Mesendoderm (in vitro differentiated cells): ENCODE measurements around the gene ARHGAP10.

ENCODE experiments used
- DNase-seq: peaks from one replicate; pipeline ENCODE4 v3.0.0; 2013
- H2AK5ac ChIP-seq: 2 replicates; pipeline ENCODE4 v1.6.1; 2013; ENCODE audit warnings: low read length, inconsistent platforms
- H2BK120ac ChIP-seq: 2 replicates; pipeline ENCODE4 v1.6.1; 2013; ENCODE audit warnings: low read depth, mild to moderate bottlenecking, low read length, moderate library complexity, mixed read lengths
- H2BK15ac ChIP-seq: replicated peaks from 2 replicates; pipeline ENCODE4 v1.6.1; 2013; ENCODE audit warnings: low read depth, mild to moderate bottlenecking, moderate library complexity
- H2BK5ac ChIP-seq: 2 replicates; pipeline ENCODE4 v1.6.1; 2013; ENCODE audit warnings: low read length, inconsistent platforms
- H3K18ac ChIP-seq: 2 replicates; pipeline ENCODE4 v1.6.1; 2013; ENCODE audit warnings: mild to moderate bottlenecking, low read length, mixed read lengths
- H3K23ac ChIP-seq: one replicate; pipeline ENCODE4 v1.6.1; 2013; ENCODE audit warnings: low read length
- H3K27ac ChIP-seq: 2 replicates; pipeline ENCODE4 v1.5.1; 2013; ENCODE audit warnings: low read depth, mild to moderate bottlenecking, inconsistent platforms, low read length, moderate library complexity
- H3K27me3 ChIP-seq: 2 replicates; pipeline ENCODE4 v1.6.1; 2013; ENCODE audit warnings: low read length, control low read depth, mild to moderate bottlenecking, inconsistent platforms; ENCODE audit not compliant: insufficient read depth, poor library complexity
- H3K36me3 ChIP-seq: 2 replicates; pipeline ENCODE4 v1.6.1; 2013; ENCODE audit warnings: low read length, inconsistent platforms; ENCODE audit not compliant: control insufficient read depth, insufficient read depth
- H3K4ac ChIP-seq: one replicate; pipeline ENCODE4 v1.6.1; 2013; ENCODE audit warnings: low read depth, mild to moderate bottlenecking, low read length, moderate library complexity
- H3K4me1 ChIP-seq: 2 replicates; pipeline ENCODE4 v1.6.1; 2013; ENCODE audit warnings: low read depth, low read length, inconsistent platforms; ENCODE audit not compliant: control insufficient read depth
- H3K4me2 ChIP-seq: 2 replicates; pipeline ENCODE4 v1.6.1; 2013; ENCODE audit warnings: low read length
- H3K4me3 ChIP-seq: 2 replicates; pipeline ENCODE4 v1.5.1; 2013; ENCODE audit warnings: mild to moderate bottlenecking, low read length
- H3K56ac ChIP-seq: one replicate; pipeline ENCODE4 v1.6.1; 2013; ENCODE audit warnings: low read length
- H3K79me1 ChIP-seq: 2 replicates; pipeline ENCODE4 v1.6.1; 2013; ENCODE audit warnings: low read length, inconsistent platforms
- H3K79me2 ChIP-seq: 2 replicates; pipeline ENCODE4 v1.6.1; 2013; ENCODE audit warnings: mild to moderate bottlenecking, low read length; ENCODE audit not compliant: control insufficient read depth, insufficient read depth
- H3K9ac ChIP-seq: 2 replicates; pipeline ENCODE4 v1.6.1; 2013; ENCODE audit warnings: low read length, inconsistent platforms
- H4K5ac ChIP-seq: one replicate; pipeline ENCODE4 v1.6.1; 2013; ENCODE audit warnings: low read length
- H4K8ac ChIP-seq: one replicate; pipeline ENCODE4 v1.6.1; 2013; ENCODE audit warnings: low read depth, mild to moderate bottlenecking, control low read depth, low read length, moderate library complexity
- WGBS: extraction: QIAGEN DNeasy Blood & Tissue Kit; methylation state at CpG from one replicate; pipeline ENCODE4 v1.1.7; 2013; ENCODE audit warnings: low lambda C conversion rate, missing lambda C conversion rate; ENCODE audit not compliant: insufficient coverage; ENCODE audit errors: extremely low coverage; 5-methylcytosine and 5-hydroxymethylcytosine counted together

The ARHGAP10 gene

GRCh38 chr4:147843162-147843561, 111.3 kb downstream of the ARHGAP10 start:
- no peak overlapping the region for H3K4me2 ChIP-seq
- WGBS: no CpG with 5 or more reads among the region's 5 CpGs

GRCh38 chr4:147844781-147845180, 112.9 kb downstream of the ARHGAP10 start:
- Histone ChIP-seq H2BK5ac (no peak overlapping the region), H3K4ac (no peak overlapping the region), H2BK15ac (no peak overlapping the region), H3K18ac (no peak overlapping the region), H3K79me1 (peaks cover 2% of the 10 kb centered on the region), H3K9ac (no peak overlapping the region), H3K36me3 (no peaks in the 10 kb centered on the region), H2BK120ac (no peak overlapping the region), H3K4me3 (no peak overlapping the region), H3K4me1 (peaks cover 7% of the 10 kb centered on the region), H3K27me3 (no peaks in the 10 kb centered on the region), H3K56ac (no peak overlapping the region), H3K23ac (no peak overlapping the region), H3K4me2 (no peak overlapping the region), H4K5ac (no peak overlapping the region), H3K27ac (no peak overlapping the region), H2AK5ac (no peak overlapping the region), H3K79me2 (no peaks in the 10 kb centered on the region), H4K8ac (no peak overlapping the region)
- peak; percentile 73 for DNase-seq
- WGBS: no CpG with 5 or more reads among the region's 7 CpGs

More at GRCh38 chr4:147843162-147843561, 111.3 kb downstream of the ARHGAP10 start:
- H3K4ac ChIP-seq: no peak overlapping the region
- no peak overlapping the region for H2BK5ac ChIP-seq
- no peak overlapping the region for H2BK120ac ChIP-seq
- no peak overlapping the region for H3K18ac ChIP-seq
- no peak overlapping the region for H4K8ac ChIP-seq
- H2AK5ac ChIP-seq: no peak overlapping the region
- no peak overlapping the region for H2BK15ac ChIP-seq
- H3K23ac ChIP-seq: no peak overlapping the region
- H3K4me3 ChIP-seq: no peak overlapping the region
- no peaks in the 10 kb centered on the region for H3K36me3 ChIP-seq
- H4K5ac ChIP-seq: no peak overlapping the region
- no peak overlapping the region for H3K27ac ChIP-seq
- H3K79me2 ChIP-seq: no peaks in the 10 kb centered on the region
- H3K79me1 ChIP-seq: peaks cover 2% of the 10 kb centered on the region
- no peak overlapping the region for H3K9ac ChIP-seq
- DNase-seq: peak; percentile 75
- no peak overlapping the region for H3K56ac ChIP-seq
- no peaks in the 10 kb centered on the region for H3K27me3 ChIP-seq
- H3K4me1 ChIP-seq: peaks cover 7% of the 10 kb centered on the region

GRCh38 chr4:147846318-147847155, 114.6 kb downstream of the ARHGAP10 start:
- H2AK5ac ChIP-seq: no peak overlapping the region

GRCh38 chr4:147847751-147848590, 116.1 kb downstream of the ARHGAP10 start:
- Histone ChIP-seq H4K5ac (no peak overlapping the region), H3K79me2 (no peaks in the 10 kb centered on the region), H3K27me3 (no peaks in the 10 kb centered on the region), H3K4ac (no peak overlapping the region), H3K4me3 (no peak overlapping the region), H3K18ac (no peak overlapping the region), H3K27ac (no peak overlapping the region), H3K79me1 (peaks cover 2% of the 10 kb centered on the region), H3K4me2 (no peak overlapping the region), H2AK5ac (no peak overlapping the region), H2BK120ac (no peak overlapping the region), H3K23ac (no peak overlapping the region), H2BK5ac (no peak overlapping the region), H3K36me3 (no peaks in the 10 kb centered on the region), H3K56ac (no peak overlapping the region), H3K9ac (no peak overlapping the region), H4K8ac (no peak overlapping the region), H2BK15ac (no peak overlapping the region), H3K4me1 (peaks cover 7% of the 10 kb centered on the region)
- no peak for DNase-seq
- WGBS: no CpG with 5 or more reads among the region's 8 CpGs

More at GRCh38 chr4:147846318-147847155, 114.6 kb downstream of the ARHGAP10 start:
- peak overlapping the region; percentile 36 for H3K4ac ChIP-seq
- DNase-seq: no peak
- H3K27ac ChIP-seq: no peak overlapping the region
- 100% methylated on average over 2 of the region's 6 CpGs for WGBS
- peaks cover 2% of the 10 kb centered on the region for H3K79me1 ChIP-seq
- H3K79me2 ChIP-seq: no peaks in the 10 kb centered on the region
- H3K9ac ChIP-seq: no peak overlapping the region
- no peaks in the 10 kb centered on the region for H3K36me3 ChIP-seq
- H4K8ac ChIP-seq: no peak overlapping the region
- no peak overlapping the region for H2BK15ac ChIP-seq
- H3K4me1 ChIP-seq: peaks cover 7% of the 10 kb centered on the region
- no peaks in the 10 kb centered on the region for H3K27me3 ChIP-seq
- H3K56ac ChIP-seq: no peak overlapping the region
- no peak overlapping the region for H2BK120ac ChIP-seq
- H3K18ac ChIP-seq: no peak overlapping the region
- H3K4me3 ChIP-seq: no peak overlapping the region
- no peak overlapping the region for H4K5ac ChIP-seq
- H3K4me2 ChIP-seq: no peak overlapping the region
- H2BK5ac ChIP-seq: no peak overlapping the region
- no peak overlapping the region for H3K23ac ChIP-seq

GRCh38 chr4:147848634-147849033, 116.7 kb downstream of the ARHGAP10 start:
- Histone ChIP-seq H3K4me3 (no peak overlapping the region), H3K9ac (no peak overlapping the region), H3K27ac (no peak overlapping the region), H3K56ac (no peak overlapping the region), H3K4ac (no peak overlapping the region), H4K5ac (no peak overlapping the region), H3K79me2 (no peaks in the 10 kb centered on the region), H3K18ac (no peak overlapping the region), H2AK5ac (no peak overlapping the region), H3K36me3 (no peaks in the 10 kb centered on the region), H3K79me1 (peaks cover 2% of the 10 kb centered on the region), H3K4me2 (no peak overlapping the region), H3K4me1 (peaks cover 7% of the 10 kb centered on the region), H3K27me3 (no peaks in the 10 kb centered on the region), H2BK5ac (no peak overlapping the region), H4K8ac (no peak overlapping the region), H3K23ac (no peak overlapping the region), H2BK15ac (no peak overlapping the region), H2BK120ac (no peak overlapping the region)
- WGBS: 100% methylated on average over 2 of the region's 2 CpGs
- no peak for DNase-seq
